ENCODE measurements around the gene ANKMY1.

ANKMY1 gene

DNA sequence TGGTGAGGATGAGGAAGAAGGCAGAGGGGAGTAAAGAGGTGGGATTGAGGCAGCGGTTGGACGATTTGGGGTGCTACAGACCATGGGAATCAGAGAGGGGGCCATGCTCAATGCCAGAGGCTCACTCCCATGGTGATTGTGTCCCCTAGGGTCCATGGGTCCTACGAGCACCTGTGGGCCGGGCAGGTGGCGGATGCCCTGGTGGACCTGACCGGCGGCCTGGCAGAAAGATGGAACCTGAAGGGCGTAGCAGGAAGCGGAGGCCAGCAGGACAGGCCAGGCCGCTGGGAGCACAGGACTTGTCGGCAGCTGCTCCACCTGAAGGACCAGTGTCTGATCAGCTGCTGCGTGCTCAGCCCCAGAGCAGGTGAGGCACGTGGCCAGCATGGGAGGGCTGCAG is 34.0 kb upstream of the ANKMY1 start:
- DNase-seq (ENCODE audit: low read depth in 1 of 2, low spot score in 1 of 2), result no peak
- Histone ChIP-seq H3K27me3 (ENCODE audit: insufficient read depth, poor library complexity, severe bottlenecking) (no peaks in the 10 kb centered on the region), H3K27ac (replicated peaks) (no peak overlapping the region), H3K4me3 (replicated peaks; ENCODE audit: insufficient read depth, low read length) (no peak overlapping the region)
- TF ChIP-seq, protein P1, sequence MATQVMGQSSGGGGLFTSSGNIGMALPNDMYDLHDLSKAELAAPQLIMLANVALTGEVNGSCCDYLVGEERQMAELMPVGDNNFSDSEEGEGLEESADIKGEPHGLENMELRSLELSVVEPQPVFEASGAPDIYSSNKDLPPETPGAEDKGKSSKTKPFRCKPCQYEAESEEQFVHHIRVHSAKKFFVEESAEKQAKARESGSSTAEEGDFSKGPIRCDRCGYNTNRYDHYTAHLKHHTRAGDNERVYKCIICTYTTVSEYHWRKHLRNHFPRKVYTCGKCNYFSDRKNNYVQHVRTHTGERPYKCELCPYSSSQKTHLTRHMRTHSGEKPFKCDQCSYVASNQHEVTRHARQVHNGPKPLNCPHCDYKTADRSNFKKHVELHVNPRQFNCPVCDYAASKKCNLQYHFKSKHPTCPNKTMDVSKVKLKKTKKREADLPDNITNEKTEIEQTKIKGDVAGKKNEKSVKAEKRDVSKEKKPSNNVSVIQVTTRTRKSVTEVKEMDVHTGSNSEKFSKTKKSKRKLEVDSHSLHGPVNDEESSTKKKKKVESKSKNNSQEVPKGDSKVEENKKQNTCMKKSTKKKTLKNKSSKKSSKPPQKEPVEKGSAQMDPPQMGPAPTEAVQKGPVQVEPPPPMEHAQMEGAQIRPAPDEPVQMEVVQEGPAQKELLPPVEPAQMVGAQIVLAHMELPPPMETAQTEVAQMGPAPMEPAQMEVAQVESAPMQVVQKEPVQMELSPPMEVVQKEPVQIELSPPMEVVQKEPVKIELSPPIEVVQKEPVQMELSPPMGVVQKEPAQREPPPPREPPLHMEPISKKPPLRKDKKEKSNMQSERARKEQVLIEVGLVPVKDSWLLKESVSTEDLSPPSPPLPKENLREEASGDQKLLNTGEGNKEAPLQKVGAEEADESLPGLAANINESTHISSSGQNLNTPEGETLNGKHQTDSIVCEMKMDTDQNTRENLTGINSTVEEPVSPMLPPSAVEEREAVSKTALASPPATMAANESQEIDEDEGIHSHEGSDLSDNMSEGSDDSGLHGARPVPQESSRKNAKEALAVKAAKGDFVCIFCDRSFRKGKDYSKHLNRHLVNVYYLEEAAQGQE (IDR thresholded peaks at IDR 0.05; ENCODE audit: insufficient replicate concordance, low read depth), result no peak
- TF ChIP-seq, protein P2, sequence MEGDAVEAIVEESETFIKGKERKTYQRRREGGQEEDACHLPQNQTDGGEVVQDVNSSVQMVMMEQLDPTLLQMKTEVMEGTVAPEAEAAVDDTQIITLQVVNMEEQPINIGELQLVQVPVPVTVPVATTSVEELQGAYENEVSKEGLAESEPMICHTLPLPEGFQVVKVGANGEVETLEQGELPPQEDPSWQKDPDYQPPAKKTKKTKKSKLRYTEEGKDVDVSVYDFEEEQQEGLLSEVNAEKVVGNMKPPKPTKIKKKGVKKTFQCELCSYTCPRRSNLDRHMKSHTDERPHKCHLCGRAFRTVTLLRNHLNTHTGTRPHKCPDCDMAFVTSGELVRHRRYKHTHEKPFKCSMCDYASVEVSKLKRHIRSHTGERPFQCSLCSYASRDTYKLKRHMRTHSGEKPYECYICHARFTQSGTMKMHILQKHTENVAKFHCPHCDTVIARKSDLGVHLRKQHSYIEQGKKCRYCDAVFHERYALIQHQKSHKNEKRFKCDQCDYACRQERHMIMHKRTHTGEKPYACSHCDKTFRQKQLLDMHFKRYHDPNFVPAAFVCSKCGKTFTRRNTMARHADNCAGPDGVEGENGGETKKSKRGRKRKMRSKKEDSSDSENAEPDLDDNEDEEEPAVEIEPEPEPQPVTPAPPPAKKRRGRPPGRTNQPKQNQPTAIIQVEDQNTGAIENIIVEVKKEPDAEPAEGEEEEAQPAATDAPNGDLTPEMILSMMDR (IDR thresholded peaks at IDR 0.05; ENCODE audit: insufficient read depth, low read length), result no peak
- TF ChIP-seq SPI1 (IDR thresholded peaks at IDR 0.05; ENCODE audit: borderline replicate concordance, low read depth), result no peak
- no peak for TF ChIP-seq POLR2AphosphoS5 (IDR thresholded peaks at IDR 0.05; ENCODE audit: low read depth)
- no peak for TF ChIP-seq GABPA (IDR thresholded peaks at IDR 0.05; ENCODE audit: low read depth)

DNA sequence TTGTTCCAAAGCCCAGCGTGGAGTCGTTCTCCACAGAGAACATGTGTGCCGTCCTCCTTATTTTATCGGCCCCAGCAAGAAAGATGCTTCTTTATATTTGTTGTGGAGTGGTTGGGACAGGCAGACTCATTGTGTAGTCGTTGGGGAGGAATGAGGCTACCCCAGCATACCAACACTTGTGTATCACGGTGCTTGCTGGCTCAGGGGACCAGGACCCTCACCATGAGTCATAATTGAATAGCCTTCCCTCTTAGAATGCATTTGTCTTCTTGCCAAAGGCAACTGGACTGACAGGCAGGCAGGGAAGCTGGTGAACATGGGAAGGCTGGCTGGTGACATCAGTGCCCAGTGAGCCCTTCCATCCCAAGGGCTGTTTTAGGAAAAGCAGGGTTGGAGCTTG is 33.4 kb upstream of the ANKMY1 start:
- no peak for DNase-seq (ENCODE audit: low read depth in 1 of 2, low spot score in 1 of 2)
- Histone ChIP-seq H3K4me3 (replicated peaks; ENCODE audit: insufficient read depth, low read length) (no peak overlapping the region), H3K27me3 (ENCODE audit: insufficient read depth, poor library complexity, severe bottlenecking) (no peaks in the 10 kb centered on the region), H3K27ac (replicated peaks) (no peak overlapping the region)
- TF ChIP-seq SPI1 (IDR thresholded peaks at IDR 0.05; ENCODE audit: borderline replicate concordance, low read depth) (no peak), GABPA (IDR thresholded peaks at IDR 0.05; ENCODE audit: low read depth) (no peak), POLR2AphosphoS5 (IDR thresholded peaks at IDR 0.05; ENCODE audit: low read depth) (no peak)
- TF ChIP-seq, protein P2 (IDR thresholded peaks at IDR 0.05; ENCODE audit: insufficient read depth, low read length), result no peak
- TF ChIP-seq, protein P1 (IDR thresholded peaks at IDR 0.05; ENCODE audit: insufficient replicate concordance, low read depth), result no peak

DNA sequence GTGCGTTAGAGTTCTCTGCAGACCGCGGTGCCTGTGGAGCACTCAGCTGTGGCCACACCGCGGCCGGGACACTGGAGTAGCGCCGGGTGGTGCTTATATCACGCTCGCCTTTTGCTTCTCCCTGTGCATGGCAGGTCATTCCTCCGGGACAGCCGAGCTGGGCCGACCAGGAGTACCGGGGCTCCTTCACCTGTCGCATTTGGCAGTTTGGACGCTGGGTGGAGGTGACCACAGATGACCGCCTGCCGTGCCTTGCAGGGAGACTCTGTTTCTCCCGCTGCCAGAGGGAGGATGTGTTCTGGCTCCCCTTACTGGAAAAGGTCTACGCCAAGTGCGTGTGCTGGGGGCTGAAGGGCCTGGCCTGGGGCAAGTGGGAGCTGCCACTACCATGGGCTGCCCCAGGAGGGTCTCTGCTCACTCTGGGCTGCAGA is 32.9 kb upstream of the ANKMY1 start:
- no peaks in the 10 kb centered on the region for H3K27me3 ChIP-seq (ENCODE audit: insufficient read depth, poor library complexity, severe bottlenecking)
- TF ChIP-seq POLR2AphosphoS5 (IDR thresholded peaks at IDR 0.05; ENCODE audit: low read depth), result no peak
- TF ChIP-seq, protein P2 (IDR thresholded peaks at IDR 0.05; ENCODE audit: insufficient read depth, low read length), result no peak
- no peak for TF ChIP-seq GABPA (IDR thresholded peaks at IDR 0.05; ENCODE audit: low read depth)
- TF ChIP-seq, protein P1 (IDR thresholded peaks at IDR 0.05; ENCODE audit: insufficient replicate concordance, low read depth), result no peak
- no peak for TF ChIP-seq SPI1 (IDR thresholded peaks at IDR 0.05; ENCODE audit: borderline replicate concordance, low read depth)
- no peak overlapping the region for H3K4me3 ChIP-seq (replicated peaks; ENCODE audit: insufficient read depth, low read length)
- no peak overlapping the region for H3K27ac ChIP-seq (replicated peaks)
- no peak for DNase-seq (ENCODE audit: low read depth in 1 of 2, low spot score in 1 of 2)
